HG03025 (cell line): Measurements from ENCODE around the gene GALNT10.
A peak's percentile ranks its signal among the peaks of the same experiment; 100 is the strongest.
"Not testable (repeated sequence)": the region's sequence is repeated elsewhere in the genome, so short reads cannot be mapped to it uniquely, and the experiment has no call there.

Experiments used
- ATAC-seq: cut with Tn5 transposase; IDR thresholded peaks from one replicate; pipeline ENCODE4 v1.9.1; 2021; ENCODE audit warnings: mild to moderate bottlenecking, moderate library complexity; ENCODE audit not compliant: unreplicated experiment, low FRiP score

GALNT10 gene, protein sequence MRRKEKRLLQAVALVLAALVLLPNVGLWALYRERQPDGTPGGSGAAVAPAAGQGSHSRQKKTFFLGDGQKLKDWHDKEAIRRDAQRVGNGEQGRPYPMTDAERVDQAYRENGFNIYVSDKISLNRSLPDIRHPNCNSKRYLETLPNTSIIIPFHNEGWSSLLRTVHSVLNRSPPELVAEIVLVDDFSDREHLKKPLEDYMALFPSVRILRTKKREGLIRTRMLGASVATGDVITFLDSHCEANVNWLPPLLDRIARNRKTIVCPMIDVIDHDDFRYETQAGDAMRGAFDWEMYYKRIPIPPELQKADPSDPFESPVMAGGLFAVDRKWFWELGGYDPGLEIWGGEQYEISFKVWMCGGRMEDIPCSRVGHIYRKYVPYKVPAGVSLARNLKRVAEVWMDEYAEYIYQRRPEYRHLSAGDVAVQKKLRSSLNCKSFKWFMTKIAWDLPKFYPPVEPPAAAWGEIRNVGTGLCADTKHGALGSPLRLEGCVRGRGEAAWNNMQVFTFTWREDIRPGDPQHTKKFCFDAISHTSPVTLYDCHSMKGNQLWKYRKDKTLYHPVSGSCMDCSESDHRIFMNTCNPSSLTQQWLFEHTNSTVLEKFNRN

DNA sequence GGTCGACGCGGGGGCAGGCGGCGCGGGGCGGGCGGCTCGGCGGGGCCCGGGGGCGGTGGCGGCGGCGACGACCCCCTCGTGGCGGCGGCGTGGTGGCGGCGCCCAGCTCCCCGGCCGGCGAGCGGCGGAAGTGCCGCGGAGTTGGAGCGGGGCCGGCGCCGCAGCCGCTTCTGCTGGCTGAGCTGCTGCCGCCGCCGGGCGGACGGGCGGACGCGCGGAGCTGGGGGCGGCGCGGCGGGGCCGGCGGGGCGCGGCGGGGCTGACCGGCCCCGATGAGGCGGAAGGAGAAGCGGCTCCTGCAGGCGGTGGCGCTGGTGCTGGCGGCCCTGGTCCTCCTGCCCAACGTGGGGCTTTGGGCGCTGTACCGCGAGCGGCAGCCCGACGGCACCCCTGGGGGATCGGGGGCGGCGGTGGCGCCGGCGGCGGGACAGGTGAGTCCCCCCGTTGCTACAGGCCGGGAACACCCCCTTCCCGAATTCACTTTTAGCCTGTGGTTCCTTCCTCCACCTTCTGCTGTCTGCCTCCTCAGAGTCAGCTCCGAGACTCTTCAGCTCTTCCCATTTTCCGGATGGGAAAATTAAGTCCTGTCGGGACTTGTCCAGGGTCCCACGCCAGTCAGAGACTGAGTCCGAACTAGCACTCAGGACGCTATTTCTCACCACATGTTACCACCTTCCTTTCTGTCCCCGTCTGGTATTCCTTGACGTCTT is at the start of gene GALNT10:
Gene GALNT10 (plus strand): TSS at position 139 of the 710 bp plus-strand sequence. CDS start 134 bp downstream, at position 273.
- ATAC-seq: peak; percentile 69

DNA sequence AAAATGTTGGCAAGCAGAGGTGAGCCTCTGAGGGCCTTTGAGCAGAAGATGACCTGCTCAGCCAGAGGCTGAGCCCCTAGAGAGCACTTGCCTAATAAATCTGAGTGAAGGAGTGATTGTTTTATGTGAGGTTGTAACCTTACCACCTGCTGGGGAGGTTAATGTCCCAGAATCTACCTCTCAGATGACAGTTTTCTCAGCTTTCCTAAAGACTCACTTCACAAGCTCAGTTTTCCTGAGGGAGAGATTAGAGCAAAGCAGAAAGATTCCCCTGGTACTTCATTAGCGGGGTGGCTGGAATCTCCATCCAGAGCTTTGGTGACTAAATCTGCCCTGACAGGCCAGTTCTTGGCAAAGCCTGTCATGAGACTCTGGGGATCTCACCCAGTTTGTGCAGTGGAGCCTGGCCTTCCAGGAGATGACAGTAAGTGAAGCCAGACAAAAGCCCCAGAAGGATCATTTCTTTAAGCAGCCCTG is 48.8 kb upstream of the GALNT10 start:
- ATAC-seq: no peak

DNA sequence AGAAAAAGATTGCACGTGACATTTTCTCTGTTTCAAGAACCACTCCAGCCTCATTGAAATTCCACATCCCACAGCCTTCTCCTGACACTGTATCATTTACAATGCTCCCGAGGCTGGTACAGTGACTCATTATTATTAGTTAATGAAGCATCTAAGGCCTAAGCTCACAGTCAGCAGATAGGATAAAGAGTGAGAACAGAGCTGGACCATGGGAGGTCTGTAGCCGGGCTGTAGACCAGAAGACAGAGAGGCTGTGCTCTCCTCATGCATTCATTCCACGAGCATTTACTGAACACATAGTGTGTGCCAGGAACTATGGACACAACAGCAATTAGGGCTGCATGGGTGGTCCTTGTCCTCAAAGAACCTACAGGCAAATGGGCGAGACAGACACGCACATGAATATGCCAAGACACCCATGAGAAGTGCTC is 47.3 kb upstream of the GALNT10 start:
- no peak for ATAC-seq

DNA sequence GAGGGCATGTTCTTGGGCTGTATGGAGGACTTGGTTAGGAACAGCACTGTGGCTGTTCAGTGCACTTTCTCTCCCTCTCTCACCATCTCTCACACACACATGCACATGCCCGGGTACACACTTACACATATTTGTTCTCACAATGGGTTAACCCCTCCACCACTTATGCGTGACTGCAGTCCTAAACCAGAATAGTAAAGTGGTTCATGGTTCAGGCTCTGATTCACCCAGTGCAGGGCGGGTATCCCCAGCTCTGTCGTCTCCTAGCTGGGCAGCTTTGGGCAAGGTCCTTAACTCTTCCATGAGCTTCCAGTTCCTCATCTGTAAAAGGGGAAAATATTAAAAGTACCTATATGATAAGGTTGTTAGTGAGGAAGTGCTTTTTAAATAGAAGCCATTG is 45.3 kb upstream of the GALNT10 start:
- no peak for ATAC-seq

DNA sequence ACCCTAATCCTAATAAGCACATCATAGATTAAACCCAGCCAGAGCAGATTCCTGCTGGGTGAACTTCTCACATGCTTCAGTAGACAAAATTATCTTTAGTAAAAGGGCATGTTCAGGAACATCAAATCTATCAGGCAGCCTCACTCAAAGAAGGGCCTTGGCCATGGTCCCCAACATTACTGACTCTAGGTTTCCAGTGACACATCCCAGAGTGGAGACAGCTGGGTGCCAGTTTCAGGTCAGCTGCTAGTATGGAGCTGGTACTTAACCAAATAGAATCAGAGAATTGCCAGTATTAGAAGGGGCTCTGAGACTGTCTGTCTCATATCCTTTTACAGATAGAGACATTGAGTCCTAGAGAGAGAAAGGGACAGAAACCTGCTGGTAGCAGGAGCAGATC is 44.1 kb upstream of the GALNT10 start:
- no peak for ATAC-seq

DNA sequence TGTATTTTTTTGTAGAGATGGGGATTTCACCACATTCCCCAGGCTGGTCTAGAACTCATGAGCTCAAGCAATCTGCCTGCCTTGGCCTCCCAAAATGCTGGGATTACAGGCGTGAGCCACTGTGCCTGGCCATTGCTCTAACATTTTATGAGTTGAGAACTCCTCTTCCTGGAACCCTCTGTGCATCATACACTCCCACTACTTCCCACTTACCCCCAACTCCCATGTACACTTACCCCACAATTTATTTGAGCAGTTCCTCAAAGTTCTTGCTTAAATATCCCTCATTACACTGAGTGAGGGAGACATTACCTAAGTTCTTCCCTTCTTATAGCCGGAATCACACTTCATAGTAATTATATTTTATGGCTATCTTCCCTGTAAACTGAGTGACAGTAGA is 42.9 kb upstream of the GALNT10 start:
- no peak for ATAC-seq

DNA sequence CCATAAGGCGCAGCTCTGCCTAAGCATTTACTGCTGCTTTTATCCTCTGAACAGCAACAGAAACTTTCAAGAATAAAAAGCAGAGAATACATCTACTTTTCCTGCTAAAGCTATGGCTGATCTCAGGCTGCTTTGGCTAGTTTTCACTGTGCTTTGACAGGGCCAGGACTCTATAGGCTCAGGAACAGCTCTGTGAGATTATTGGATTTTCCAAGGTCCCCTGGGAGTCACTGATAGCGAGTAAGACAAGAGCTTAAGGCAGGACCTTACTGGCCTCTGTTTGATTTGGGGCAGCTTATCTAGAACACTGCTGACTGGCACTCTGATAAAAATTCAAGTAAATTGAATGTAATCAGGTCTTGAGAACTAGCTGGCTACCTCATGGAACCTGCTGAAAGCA is 40.1 kb upstream of the GALNT10 start:
- ATAC-seq: not testable (repeated sequence)

DNA sequence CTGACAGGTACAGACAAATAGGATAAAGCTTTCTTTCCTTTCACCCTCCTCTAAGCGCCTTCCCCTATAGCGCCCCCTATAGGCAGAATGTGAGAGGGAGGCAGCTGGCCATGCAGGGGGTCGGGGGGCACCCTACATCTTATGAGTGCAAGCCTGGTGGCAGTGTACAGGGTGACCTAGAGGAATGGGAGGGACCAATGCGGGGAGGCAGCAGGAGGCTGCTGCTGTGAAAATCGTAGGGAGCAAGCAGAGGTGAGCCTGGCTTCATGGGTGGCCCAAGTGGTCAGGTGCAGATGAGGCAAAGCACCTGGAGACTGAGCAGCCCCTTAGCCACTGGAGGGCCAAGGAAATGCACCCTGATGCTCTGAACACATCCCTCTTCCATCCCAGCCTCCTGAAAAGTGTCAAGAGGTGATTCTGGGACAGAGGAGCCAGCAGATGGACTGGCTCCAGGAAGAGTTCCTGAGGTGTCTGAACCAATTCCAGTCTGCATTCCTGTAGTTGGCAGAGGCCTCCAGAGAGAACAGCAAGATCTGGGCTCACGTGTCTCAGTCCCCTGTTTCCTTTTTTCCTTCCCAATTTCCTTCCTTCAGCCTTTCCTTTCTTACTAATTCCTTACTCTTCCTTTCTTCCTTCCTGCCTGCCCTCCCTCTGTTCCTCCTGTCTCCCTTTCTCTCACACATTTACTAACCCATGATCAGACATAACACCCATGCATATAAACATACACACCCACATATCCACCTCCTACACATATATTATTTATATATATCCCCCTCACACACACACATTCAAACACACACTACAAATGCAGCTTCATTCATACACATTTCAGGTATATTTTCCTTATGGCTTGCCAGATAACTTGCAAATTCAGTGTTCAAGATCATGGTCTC is 32.8 kb upstream of the GALNT10 start:
- ATAC-seq: no peak

DNA sequence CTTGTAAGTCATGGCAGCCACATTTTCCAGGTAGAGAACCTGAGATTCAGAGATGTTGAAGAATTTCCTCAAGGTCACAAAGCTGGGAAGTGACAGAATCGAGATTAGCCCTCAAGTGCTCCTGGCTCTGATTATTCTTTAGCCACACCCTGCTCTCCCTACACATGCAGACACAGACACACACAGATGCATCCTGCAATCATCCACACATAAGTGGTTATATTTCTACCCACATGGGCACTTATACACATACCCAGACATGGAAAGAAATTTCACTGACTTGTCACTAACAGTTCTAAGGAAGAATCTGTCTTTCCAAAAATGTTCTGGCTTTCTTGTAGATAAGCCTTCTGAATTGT is 32.2 kb upstream of the GALNT10 start:
- ATAC-seq: no peak

DNA sequence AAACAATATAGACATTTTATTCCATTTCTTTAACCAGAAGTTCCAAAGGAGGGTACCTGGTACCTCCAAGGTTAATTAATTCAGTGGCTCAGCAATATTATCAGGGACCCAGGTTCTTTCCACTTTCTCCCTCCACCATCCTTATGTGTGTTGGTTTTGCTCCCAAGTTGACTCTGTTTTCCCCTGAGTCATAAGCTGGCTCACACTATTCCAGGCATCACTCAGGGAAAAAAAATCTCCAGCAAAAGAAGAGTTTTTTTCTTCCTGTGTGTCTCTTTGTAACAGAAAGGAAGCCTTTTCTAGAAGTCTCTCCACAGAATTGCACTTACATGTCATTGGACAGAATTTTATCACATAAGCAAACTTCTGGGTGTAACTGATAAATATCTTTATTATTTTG is 31.2 kb upstream of the GALNT10 start:
- ATAC-seq: no peak

DNA sequence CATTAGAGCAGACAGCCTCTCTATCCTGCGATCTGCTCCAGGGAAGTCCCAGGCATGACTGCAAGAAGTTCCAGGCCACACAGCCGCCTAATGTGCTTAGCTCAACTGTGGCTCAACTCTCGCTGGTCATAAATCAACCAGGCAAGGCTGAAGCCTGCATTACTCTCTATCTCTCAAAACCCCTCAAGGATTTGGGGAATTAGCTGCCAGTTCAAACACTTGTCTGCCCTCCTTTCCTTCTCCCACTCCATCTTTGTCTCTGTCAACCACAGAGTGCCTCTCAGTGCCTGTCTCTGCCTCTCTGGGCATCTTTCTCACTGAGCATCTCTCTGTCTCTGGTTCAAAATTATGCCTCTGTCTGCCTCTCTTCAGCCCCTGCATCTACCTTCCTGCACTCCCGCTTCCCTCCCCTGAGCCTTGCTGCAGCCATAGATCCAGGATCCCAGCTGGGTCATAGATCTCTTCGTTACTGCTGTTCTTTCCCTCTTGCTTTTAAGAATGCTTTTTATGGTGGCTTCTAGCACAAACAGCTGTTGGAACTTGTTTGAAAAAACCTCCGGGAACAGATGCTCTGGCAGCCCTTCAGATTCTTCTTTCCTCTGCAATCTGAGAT is 27.9 kb upstream of the GALNT10 start:
- no peak for ATAC-seq

DNA sequence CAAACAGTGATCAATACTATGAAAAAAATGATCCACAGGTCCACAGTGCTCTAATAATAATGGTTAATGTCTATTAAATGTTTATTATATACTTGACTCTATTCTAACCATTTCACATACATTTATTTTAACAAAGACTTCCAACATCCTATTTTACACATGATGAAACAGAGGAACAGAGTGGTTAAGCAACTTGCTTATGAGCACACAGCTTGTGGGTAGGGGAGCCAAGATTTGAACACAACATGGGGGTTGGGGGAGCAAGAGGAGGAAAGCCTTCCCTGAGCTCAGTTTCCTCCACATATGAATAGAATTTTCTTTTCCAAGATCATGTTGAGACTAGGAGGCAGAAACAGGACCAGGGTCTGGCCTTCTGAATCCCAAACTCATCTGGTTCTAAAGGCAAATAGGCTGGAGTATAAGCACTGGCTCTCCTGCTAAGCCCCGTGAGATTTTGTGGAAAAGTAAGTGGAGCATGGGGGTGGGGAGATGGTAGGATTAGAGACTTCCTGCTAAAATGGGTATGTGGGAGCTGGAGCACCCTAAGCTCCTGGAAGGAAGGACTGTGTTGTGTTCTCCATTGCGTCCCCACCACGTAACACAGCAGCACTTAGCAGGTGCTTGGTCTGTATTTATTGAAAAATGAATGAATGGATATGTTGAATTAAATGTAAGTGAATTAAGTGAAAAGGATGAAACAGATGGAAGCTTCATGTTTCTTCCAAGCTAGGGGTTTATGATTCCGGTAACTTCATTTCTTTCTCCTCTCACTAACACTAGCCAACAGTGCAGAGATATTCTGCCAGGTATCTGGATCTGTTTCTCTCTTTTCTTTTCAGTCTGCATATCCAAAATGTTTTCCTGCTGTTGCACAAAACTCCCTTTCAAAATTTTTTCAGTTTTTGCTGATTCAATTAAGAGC is 26.9 kb upstream of the GALNT10 start:
- ATAC-seq: no peak

DNA sequence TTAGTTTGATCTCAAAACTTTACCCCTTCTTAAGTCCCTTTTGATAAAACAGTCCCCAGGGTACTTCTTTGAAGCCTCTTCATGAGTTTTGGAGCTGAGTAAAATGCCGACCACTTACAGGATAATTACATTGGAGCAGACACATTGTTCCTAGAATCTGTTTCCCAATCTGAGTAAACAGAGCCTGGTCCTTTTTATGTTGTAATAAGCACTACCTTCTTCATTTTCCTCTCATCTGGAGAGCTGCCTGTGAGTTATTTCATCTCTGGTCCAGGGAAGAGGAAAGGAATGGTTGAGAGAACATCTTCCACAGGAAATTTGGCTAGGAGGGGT is 26.3 kb upstream of the GALNT10 start:
- no peak for ATAC-seq

DNA sequence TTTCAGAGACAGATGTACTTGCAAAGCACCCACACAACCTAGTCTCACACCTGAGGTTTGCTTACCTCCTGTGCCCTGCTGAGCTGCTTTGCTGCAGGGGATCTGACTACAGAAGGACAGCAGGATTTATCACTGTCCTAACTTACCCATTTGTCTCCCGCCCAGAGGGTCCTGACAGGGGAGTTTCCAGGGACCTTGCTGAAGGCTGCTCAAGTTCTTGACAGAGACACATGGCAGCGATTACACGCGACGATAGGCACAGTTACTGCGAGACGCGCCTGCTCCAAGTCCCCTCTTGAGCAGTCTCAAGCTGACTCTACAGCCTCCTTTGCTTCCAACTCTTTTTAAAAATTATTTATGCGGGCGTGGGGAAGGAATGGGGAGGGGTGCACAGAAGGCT is 24.6 kb upstream of the GALNT10 start:
- ATAC-seq: no peak

DNA sequence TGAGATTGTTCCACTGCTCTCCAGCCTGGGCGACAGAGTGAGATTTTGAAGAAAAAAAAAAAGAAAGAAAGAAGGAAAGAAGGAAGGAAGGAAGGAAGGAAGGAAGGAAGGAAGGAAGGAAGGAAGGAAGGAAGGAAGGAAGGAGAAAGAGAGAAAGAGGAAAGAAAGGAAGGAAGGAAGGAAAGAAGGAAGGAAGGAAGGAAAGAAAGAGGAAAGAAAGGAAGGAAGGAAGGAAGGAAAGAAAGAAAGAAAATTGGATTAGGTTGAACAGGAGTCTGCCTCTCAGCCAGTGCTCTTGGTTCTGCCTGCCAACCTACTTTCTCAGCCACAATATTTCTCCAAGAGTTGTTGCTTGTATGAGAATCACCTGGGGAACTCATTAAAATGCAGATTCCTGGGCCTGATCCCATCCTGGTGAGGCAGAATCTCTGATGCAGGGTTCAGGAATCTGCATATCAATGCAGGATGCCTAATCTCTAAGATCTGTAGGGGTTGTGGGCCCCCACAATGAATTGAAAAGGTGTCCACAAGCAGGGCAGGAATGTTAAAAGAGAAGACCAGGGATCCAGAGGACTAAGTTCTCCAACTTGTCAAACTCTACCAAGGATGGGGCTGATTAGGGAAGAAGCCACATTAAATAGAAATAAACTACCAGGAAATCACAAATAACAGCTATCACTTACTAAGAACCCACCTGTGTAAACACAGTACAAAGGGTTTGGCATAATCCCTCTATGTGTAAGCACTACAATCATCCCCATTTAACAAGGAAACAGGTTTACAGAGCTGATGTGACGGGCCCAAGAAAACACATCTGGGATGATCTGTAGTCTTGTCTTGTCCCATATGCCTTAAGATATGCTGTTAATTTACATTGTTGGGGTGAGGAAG is 23.4 kb upstream of the GALNT10 start:
- ATAC-seq: no peak

DNA sequence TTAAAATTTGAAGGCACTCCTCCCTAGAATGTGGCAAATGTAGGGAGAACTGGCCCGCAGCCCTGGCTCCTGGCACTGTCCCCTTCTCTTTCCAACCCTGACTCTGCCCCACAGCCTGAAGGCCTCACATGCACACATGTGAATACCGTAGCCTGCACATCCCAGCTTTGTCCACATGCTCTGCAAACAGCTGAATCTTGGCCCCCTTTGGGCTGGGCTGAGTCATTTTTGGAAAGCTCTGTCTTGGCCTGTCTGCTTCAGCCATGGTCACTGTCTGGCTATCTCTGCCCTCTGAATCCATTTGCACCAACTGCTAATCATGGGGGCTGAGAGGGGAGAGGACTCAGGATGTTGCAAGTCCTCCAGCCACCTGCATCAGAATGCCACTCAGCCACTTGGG is 22.1 kb upstream of the GALNT10 start:
- ATAC-seq: no peak

DNA sequence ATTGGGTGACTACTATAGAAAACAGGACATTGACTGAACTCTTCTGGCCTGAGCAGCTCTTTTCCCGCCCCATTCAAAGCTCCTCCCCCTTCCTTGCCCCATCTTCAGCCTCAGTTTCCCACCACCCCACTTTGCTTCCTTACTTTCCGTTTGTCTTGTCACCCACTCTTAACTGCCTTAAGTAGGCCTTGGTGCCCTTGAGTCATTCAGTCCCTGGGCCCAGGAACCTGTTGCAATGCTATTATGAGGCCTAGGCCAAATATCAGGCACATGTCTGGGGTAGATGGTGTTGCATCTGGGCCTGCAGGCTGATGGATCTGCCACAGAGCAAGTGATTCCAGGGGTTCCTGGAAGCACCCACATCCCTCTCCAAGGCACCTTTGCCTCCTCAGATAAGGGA is 17.7 kb upstream of the GALNT10 start:
- no peak for ATAC-seq

DNA sequence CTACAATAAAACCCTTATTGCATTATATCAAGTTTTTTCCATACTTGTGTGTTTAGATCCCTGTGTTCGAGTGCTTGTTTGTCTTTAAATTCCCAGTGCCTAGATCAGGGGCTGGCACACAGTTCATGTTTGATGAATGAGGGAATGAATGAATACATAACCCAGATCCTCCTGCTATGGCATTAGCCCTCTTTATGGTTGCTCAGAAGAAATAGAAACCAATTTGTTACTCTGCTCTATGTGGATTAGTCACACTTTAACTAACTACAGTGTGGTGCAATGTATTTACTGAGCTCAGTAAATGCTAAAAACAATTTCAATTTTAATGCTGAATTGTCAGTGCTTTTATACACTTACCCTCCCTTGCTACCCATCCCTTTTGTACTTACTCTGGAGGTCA is 16.4 kb upstream of the GALNT10 start:
- ATAC-seq: no peak
